CD8-positive, alpha-beta memory T cell (primary cell): ENCODE data around the gene CHPF2. TPM values are rescaled to one million over a fixed set of nuclear protein-coding genes. Genes with fewer than 3 reads are reported as not detected.

Experiments
- CTCF ChIA-PET: fragments of 350-600 bp; sonication (Branson Sonifier 250); formaldehyde crosslinking; loops from one replicate; lab custom pipeline; 2021; ENCODE audit warnings: antibody characterized with exemption; lab: Charles Lee
- POLR2A ChIA-PET: fragments of 350-600 bp; sonication (Branson Sonifier 250); formaldehyde crosslinking; loops from one replicate; lab custom pipeline; 2021; ENCODE audit warnings: antibody characterized with exemption; lab: Charles Lee
- DNase-seq, 5 donors: peaks; one replicate each; pipeline versions ENCODE4 v3.0.0 to v3.0.0-alpha.2; 2020 to 2022; ENCODE audit warnings: mixed read lengths in 1 of 5
- H3K27ac ChIP-seq: one replicate; pipeline ENCODE4 v1.7.0; 2013; ENCODE audit warnings: low read depth, mild to moderate bottlenecking, low read length, moderate library complexity
- H3K27me3 ChIP-seq: 2 replicates; pipeline ENCODE4 v1.7.0; 2013; ENCODE audit warnings: low read length, mild to moderate bottlenecking; ENCODE audit not compliant: insufficient read depth, poor library complexity, severe bottlenecking
- H3K36me3 ChIP-seq: 2 replicates; pipeline ENCODE4 v1.7.0; 2013; ENCODE audit warnings: mild to moderate bottlenecking, low read length, moderate library complexity; ENCODE audit not compliant: insufficient read depth
- H3K4me1 ChIP-seq: 2 replicates; pipeline ENCODE4 v1.7.0; 2013; ENCODE audit warnings: mild to moderate bottlenecking, low read length, moderate library complexity; ENCODE audit not compliant: insufficient read depth
- H3K4me3 ChIP-seq: 2 replicates; pipeline ENCODE4 v1.7.0; 2013; ENCODE audit warnings: mild to moderate bottlenecking, low read length
- H3K9me3 ChIP-seq: 2 replicates; pipeline ENCODE4 v1.7.0; 2013; ENCODE audit warnings: mild to moderate bottlenecking, low read length
- H3K27ac Mint-ChIP-seq, 8 donors: one replicate each; pipeline ENCODE4 v1.8.0; 2020 to 2021; ENCODE audit warnings: mixed read lengths in 8 of 8, mild to moderate bottlenecking in 6 of 8, inconsistent platforms in 3 of 8, moderate library complexity in 3 of 8
- H3K27me3 Mint-ChIP-seq, 2 donors: one replicate each; pipeline ENCODE4 v1.8.0; 2020 to 2021; ENCODE audit warnings: mixed read lengths in 2 of 2, mild to moderate bottlenecking in 1 of 2, moderate library complexity in 1 of 2
- H3K36me3 Mint-ChIP-seq, 3 donors: one replicate each; pipeline ENCODE4 v1.8.0; 2020 to 2021; ENCODE audit warnings: mixed read lengths in 3 of 3, inconsistent platforms in 1 of 3, mild to moderate bottlenecking in 1 of 3
- H3K4me1 Mint-ChIP-seq, 3 donors: one replicate each; pipeline ENCODE4 v1.8.0; 2020 to 2021; ENCODE audit warnings: mixed read lengths in 3 of 3, inconsistent platforms in 1 of 3, mild to moderate bottlenecking in 1 of 3
- H3K4me3 Mint-ChIP-seq, 7 donors: one replicate each; pipeline ENCODE4 v1.8.0; 2020 to 2021; ENCODE audit warnings: mixed read lengths in 7 of 7, mild to moderate bottlenecking in 6 of 7, moderate library complexity in 4 of 7, inconsistent platforms in 2 of 7
- H3K9me3 Mint-ChIP-seq, 5 donors: one replicate each; pipeline ENCODE4 v1.8.0; 2020 to 2022; ENCODE audit warnings: mixed read lengths in 5 of 5, mild to moderate bottlenecking in 3 of 5, moderate library complexity in 2 of 5, inconsistent platforms in 1 of 5
- polyA plus RNA-seq: library from polyadenylated mRNA; unstranded; fragments of 300-500 nt; fragmentation: Illumina TruSeq; gene quantifications from one replicate; pipeline ENCODE4 v1.2.3, GENCODE V29; 2021
- total RNA-seq, 2 experiments: library from RNA; stranded (reverse); gene quantifications; one replicate each; pipeline ENCODE4 v1.2.3, GENCODE V29; 2021

CHPF2 gene
- total and polyA plus RNA-seq, 3 experiments from 2014 or later, result 31.3 to 37.0 (median 36.6) TPM

DNA sequence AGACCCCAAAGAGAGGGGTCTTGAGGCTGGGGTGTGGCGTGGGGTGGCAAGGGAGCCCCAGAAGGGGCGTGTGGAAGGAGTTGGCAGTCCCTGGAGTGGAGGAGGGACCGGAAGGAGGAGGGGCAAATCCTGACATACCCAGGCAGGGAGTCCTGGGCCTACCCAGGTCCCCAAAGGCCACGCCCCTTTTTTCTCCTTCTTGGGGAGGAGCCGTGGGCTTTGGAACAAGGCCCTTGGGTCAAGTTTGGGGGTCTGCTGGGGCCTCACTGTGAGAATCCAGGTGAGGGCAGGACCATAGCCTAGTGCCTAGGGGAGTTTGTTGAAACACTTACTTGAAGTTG lies 17.4 kb downstream of the CHPF2 start:
- no peaks in the 10 kb centered on the region for H3K9me3 ChIP-seq
- Mint-ChIP-seq H3K27me3 (peaks cover 31 to 38% of the 10 kb centered on the region in 2 donors), H3K4me1 (peaks cover 29 to 58% (median 33%) of the 10 kb centered on the region in 3 donors), H3K4me3 (peak overlapping the region; percentile 42 to 85 (median 55)), H3K27ac (no peak overlapping the region), H3K36me3 (no peaks in the 10 kb centered on the region), H3K9me3 (no peaks in the 10 kb centered on the region)
- H3K27me3 ChIP-seq, result peaks cover 34% of the 10 kb centered on the region
- H3K4me1 ChIP-seq, result peaks cover 29% of the 10 kb centered on the region
- ChIA-PET CTCF (no interaction called here), POLR2A (no interaction called here)
- H3K27ac ChIP-seq, result no peak overlapping the region
- H3K36me3 ChIP-seq, result no peaks in the 10 kb centered on the region
- H3K4me3 ChIP-seq, result no peak overlapping the region
- DNase-seq, result peak in 1 of 5 donors; percentile 35

GRCh38 chr7:151250181-151251132 lies 18.2 kb downstream of the CHPF2 start:
- Histone ChIP-seq H3K27ac (no peak overlapping the region), H3K9me3 (no peaks in the 10 kb centered on the region), H3K27me3 (peaks cover 27% of the 10 kb centered on the region), H3K4me3 (no peak overlapping the region), H3K36me3 (no peaks in the 10 kb centered on the region), H3K4me1 (peaks cover 22% of the 10 kb centered on the region)
- peak overlapping the region; percentile 52 to 84 (median 76) for H3K4me3 Mint-ChIP-seq
- H3K27ac Mint-ChIP-seq, result peak overlapping the region in 3 of 8 donors; percentile 8 to 65 (median 55)
- H3K36me3 Mint-ChIP-seq, result no peaks in the 10 kb centered on the region
- DNase-seq, result peak in 1 of 5 donors; percentile 37
- CTCF ChIA-PET, result interaction anchor here (0.9 kb wide), 2 partner anchors 14 to 54 kb away, joined by 3 read pairs; no protein-coding TSS in a partner anchor
- POLR2A ChIA-PET, result no interaction called here
- H3K9me3 Mint-ChIP-seq, result no peaks in the 10 kb centered on the region
- H3K27me3 Mint-ChIP-seq, result peaks cover 34 to 42% of the 10 kb centered on the region in 2 donors
- peaks cover 28 to 53% (median 30%) of the 10 kb centered on the region in 3 donors for H3K4me1 Mint-ChIP-seq

GRCh38 chr7:151251328-151251688 lies 19.0 kb downstream of the CHPF2 start:
- H3K36me3 ChIP-seq, result no peaks in the 10 kb centered on the region
- Mint-ChIP-seq H3K4me3 (peak overlapping the region; percentile 52 to 84 (median 76)), H3K4me1 (peaks cover 24 to 46% (median 26%) of the 10 kb centered on the region in 3 donors), H3K27ac (peak overlapping the region in 2 of 8 donors; percentile 21 to 65), H3K9me3 (no peaks in the 10 kb centered on the region), H3K27me3 (peaks cover 36 to 37% of the 10 kb centered on the region in 2 donors), H3K36me3 (no peaks in the 10 kb centered on the region)
- POLR2A ChIA-PET, result no interaction called here
- no peaks in the 10 kb centered on the region for H3K9me3 ChIP-seq
- H3K4me1 ChIP-seq, result peaks cover 16% of the 10 kb centered on the region
- H3K27ac ChIP-seq, result no peak overlapping the region
- no peak overlapping the region for H3K4me3 ChIP-seq
- CTCF ChIA-PET, result interaction anchor here (0.9 kb wide), 1 partner anchor 53 kb away, joined by 3 read pairs; no protein-coding TSS in a partner anchor
- peaks cover 21% of the 10 kb centered on the region for H3K27me3 ChIP-seq
- peak in 1 of 5 donors; percentile 53 for DNase-seq

DNA sequence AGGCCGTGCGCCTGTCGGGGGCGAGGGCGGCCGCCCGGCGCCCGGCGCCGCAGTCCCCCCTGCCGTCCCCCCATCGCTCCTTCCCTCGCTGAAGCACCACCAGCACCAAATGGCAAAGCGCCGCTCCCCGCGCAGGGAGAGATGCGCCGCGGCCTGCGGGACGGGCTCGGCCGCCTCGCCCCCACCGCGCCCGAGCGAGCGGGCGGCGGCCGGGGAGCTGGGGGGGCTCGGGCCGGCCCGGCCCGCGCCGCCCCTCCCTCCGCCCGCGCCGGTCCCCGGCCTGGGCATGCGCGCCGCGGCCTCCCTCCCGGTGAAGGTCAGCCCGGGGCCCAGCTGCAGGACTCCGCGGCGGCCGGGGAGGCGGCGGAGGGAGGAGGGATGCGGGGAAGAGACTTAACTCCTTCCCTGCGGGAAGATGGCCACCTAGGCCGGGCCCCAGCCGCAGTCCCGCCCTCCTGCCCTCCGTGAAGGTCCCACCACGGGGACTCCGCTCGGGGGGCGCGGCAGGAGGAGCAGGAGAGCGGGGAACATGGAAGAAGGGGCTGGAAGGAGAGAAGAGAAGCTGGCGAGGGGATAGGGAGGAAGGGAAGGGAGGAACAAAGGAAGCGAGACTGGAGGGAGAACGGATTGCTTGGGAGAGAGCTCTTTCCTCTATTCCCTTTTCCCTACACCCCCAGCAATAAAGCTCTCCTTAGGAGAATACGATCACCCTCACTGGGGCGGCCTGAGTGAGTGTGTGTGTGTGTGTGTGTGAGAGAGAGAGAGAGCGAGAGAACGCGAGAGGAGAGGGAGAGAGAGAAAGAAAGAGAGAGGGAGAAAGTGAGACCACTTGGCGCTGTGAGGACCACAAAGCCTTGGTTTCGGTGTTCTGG lies 19.6 kb downstream of the CHPF2 start:
- Histone ChIP-seq H3K4me3 (no peak overlapping the region), H3K27ac (no peak overlapping the region), H3K9me3 (no peaks in the 10 kb centered on the region), H3K27me3 (peaks cover 15% of the 10 kb centered on the region), H3K4me1 (peaks cover 16% of the 10 kb centered on the region), H3K36me3 (no peaks in the 10 kb centered on the region)
- H3K27ac Mint-ChIP-seq, result peak overlapping the region in 4 of 8 donors; percentile 48 to 81 (median 60)
- peak overlapping the region; percentile 63 to 82 (median 72) for H3K4me3 Mint-ChIP-seq
- CTCF ChIA-PET, result interaction anchor here (0.9 kb wide), 1 partner anchor 52 kb away, joined by 3 read pairs; no protein-coding TSS in a partner anchor
- DNase-seq, result peak in 1 of 5 donors; percentile 15
- H3K36me3 Mint-ChIP-seq, result no peaks in the 10 kb centered on the region
- H3K4me1 Mint-ChIP-seq, result peaks cover 24 to 44% (median 26%) of the 10 kb centered on the region in 3 donors
- H3K27me3 Mint-ChIP-seq, result peaks cover 35 to 37% of the 10 kb centered on the region in 2 donors
- no peaks in the 10 kb centered on the region for H3K9me3 Mint-ChIP-seq
- POLR2A ChIA-PET, result no interaction called here

- H3K9me3 Mint-ChIP-seq, result no peaks in the 10 kb centered on the region
- no peak for DNase-seq
- Histone ChIP-seq H3K27me3 (peaks cover 10% of the 10 kb centered on the region), H3K36me3 (no peaks in the 10 kb centered on the region), H3K9me3 (no peaks in the 10 kb centered on the region), H3K4me1 (peaks cover 12% of the 10 kb centered on the region), H3K4me3 (no peak overlapping the region), H3K27ac (no peak overlapping the region)
- POLR2A ChIA-PET, result no interaction called here
- no peaks in the 10 kb centered on the region for H3K36me3 Mint-ChIP-seq
- H3K27me3 Mint-ChIP-seq, result peaks cover 31 to 37% of the 10 kb centered on the region in 2 donors
- H3K4me1 Mint-ChIP-seq, result peaks cover 24 to 40% (median 25%) of the 10 kb centered on the region in 3 donors
- CTCF ChIA-PET, result no interaction called here
- peak overlapping the region in 1 of 8 donors; percentile 81 for H3K27ac Mint-ChIP-seq
- peak overlapping the region; percentile 63 to 82 (median 72) for H3K4me3 Mint-ChIP-seq
Observed at GRCh38 chr7:151252561-151252835, 20.2 kb downstream of the CHPF2 start.

GRCh38 chr7:151252961-151253711 lies 20.9 kb downstream of the CHPF2 start:
- H3K27me3 ChIP-seq, result peaks cover 6% of the 10 kb centered on the region
- peaks cover 8% of the 10 kb centered on the region for H3K4me1 ChIP-seq
- ChIA-PET CTCF (no interaction called here), POLR2A (no interaction called here)
- peak in 1 of 5 donors; percentile 2 for DNase-seq
- H3K4me3 ChIP-seq, result no peak overlapping the region
- H3K36me3 Mint-ChIP-seq, result peaks cover 0 to 4% (median 0%) of the 10 kb centered on the region in 3 donors
- peaks cover 20 to 34% (median 24%) of the 10 kb centered on the region in 3 donors for H3K4me1 Mint-ChIP-seq
- H3K9me3 ChIP-seq, result no peaks in the 10 kb centered on the region
- no peaks in the 10 kb centered on the region for H3K36me3 ChIP-seq
- H3K9me3 Mint-ChIP-seq, result no peaks in the 10 kb centered on the region
- peaks cover 30 to 43% of the 10 kb centered on the region in 2 donors for H3K27me3 Mint-ChIP-seq
- H3K27ac Mint-ChIP-seq, result no peak overlapping the region
- H3K27ac ChIP-seq, result no peak overlapping the region
- H3K4me3 Mint-ChIP-seq, result peak overlapping the region; percentile 42 to 77 (median 65)

DNA sequence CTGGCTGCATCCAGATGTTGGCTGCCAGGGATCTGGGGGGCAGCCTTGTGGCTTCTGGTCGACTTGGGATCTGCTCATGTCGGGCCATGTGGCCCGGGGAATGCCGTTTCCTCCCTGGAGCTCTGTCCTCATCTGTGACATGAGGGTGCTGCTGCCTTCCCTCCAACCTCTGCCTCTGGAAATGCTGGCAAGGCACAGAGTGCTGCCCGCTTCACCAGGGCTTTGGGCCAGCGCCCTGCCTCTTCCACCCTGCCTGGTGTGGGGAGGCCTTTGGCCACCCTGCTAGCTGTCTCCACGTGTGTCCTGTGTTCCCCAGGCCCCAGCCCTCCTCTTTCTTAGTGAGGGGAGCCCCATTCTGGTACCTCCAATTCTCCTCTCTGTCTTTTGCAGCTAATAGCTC lies 22.0 kb downstream of the CHPF2 start:
- H3K27me3 ChIP-seq, result peaks cover 6% of the 10 kb centered on the region
- CTCF ChIA-PET, result no interaction called here
- DNase-seq, result peak in 1 of 5 donors; percentile 36
- H3K4me3 Mint-ChIP-seq, result peak overlapping the region in 2 of 7 donors; percentile 63
- POLR2A ChIA-PET, result no interaction called here
- peaks cover 0 to 8% (median 0%) of the 10 kb centered on the region in 3 donors for H3K36me3 Mint-ChIP-seq
- H3K36me3 ChIP-seq, result no peaks in the 10 kb centered on the region
- no peaks in the 10 kb centered on the region for H3K9me3 ChIP-seq
- peaks cover 16 to 26% (median 18%) of the 10 kb centered on the region in 3 donors for H3K4me1 Mint-ChIP-seq
- H3K4me3 ChIP-seq, result no peak overlapping the region
- H3K27ac Mint-ChIP-seq, result peak overlapping the region in 1 of 8 donors; percentile 5
- H3K27ac ChIP-seq, result no peak overlapping the region
- no peaks in the 10 kb centered on the region for H3K9me3 Mint-ChIP-seq
- H3K27me3 Mint-ChIP-seq, result peaks cover 33 to 49% of the 10 kb centered on the region in 2 donors
- H3K4me1 ChIP-seq, result peaks cover 8% of the 10 kb centered on the region
